GM19452 (cell line): Measurements from ENCODE around the gene ESYT3.

ENCODE experiments used
- ATAC-seq: cut with Tn5 transposase; IDR thresholded peaks from one replicate; pipeline ENCODE4 v1.9.1; 2021; ENCODE audit not compliant: unreplicated experiment

The ESYT3 gene, protein sequence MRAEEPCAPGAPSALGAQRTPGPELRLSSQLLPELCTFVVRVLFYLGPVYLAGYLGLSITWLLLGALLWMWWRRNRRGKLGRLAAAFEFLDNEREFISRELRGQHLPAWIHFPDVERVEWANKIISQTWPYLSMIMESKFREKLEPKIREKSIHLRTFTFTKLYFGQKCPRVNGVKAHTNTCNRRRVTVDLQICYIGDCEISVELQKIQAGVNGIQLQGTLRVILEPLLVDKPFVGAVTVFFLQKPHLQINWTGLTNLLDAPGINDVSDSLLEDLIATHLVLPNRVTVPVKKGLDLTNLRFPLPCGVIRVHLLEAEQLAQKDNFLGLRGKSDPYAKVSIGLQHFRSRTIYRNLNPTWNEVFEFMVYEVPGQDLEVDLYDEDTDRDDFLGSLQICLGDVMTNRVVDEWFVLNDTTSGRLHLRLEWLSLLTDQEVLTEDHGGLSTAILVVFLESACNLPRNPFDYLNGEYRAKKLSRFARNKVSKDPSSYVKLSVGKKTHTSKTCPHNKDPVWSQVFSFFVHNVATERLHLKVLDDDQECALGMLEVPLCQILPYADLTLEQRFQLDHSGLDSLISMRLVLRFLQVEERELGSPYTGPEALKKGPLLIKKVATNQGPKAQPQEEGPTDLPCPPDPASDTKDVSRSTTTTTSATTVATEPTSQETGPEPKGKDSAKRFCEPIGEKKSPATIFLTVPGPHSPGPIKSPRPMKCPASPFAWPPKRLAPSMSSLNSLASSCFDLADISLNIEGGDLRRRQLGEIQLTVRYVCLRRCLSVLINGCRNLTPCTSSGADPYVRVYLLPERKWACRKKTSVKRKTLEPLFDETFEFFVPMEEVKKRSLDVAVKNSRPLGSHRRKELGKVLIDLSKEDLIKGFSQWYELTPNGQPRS

DNA sequence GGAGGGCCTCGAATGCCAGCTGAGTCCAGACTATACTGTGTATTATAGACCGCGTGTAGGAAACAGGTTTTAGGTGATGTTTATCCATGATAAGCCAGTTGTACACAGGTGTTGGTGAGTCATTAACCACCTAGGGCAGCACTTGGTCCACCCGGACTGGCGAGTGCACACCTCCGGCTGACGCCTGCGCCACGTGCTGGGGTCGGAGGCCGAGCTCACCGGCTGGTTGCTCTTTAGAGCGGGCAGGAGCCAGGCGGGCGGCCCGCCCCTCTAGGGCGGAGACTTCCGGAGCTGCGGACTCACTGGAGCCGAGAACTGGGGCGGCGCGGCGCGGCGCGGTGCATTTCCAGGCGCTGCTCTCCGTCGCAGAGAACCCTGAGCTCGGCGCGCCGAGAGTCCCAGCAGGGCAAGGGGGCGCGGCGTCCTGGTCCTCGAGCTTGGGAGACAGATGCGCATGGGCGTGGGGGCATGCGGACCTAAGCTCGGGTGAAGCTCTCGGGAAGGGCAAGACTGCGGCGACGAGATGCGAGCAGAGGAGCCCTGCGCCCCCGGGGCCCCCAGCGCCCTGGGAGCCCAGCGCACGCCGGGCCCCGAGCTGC, at the start of gene ESYT3:
Gene ESYT3 (plus strand): TSS at position 341 of the 599 bp plus-strand sequence. CDS start 183 bp downstream, at position 524.
- ATAC-seq = no peak

DNA sequence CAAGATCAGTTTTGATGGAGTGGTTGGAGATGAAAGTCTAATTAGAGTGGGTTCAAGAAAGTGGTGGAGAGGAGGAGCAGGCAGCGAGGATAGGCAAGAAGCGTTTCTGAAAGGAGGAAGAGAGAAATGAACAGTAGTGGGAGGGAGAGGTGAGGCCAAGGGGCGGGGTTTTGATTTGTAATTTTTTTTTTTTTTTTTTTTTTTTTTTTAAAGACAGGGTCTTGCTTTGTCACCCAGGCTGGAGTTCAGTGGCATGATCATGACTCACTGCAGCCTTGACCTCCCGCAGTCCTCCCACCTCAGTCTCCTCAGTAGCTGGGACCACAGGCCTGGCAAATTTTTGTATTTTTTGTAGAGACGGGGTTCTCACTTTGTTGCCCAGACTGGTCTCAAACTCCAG, 49.4 kb upstream of the ESYT3 start:
- ATAC-seq = no peak

DNA sequence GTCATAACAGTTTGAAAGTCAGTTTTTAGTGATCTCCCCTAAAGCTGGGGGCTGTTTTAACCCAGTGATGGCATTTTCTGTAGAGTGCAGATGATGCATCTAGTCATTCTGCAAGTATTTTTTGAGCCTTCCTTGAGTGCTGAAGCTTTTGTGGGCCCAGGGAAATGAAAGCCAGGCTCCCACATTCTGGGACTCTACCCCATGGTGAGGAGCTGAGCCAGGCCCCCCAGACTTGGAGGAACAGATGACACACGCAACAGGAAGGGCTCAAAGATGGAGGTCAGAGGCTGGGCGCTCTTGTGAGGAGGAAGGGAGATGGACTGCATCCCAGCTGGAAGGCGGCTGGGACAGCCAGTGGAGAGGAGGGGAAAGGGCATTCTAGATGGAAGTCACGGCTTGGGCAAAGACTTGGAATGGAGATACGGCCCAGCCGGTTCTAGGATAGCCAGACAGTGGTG, 45.2 kb upstream of the ESYT3 start:
- no peak for ATAC-seq

DNA sequence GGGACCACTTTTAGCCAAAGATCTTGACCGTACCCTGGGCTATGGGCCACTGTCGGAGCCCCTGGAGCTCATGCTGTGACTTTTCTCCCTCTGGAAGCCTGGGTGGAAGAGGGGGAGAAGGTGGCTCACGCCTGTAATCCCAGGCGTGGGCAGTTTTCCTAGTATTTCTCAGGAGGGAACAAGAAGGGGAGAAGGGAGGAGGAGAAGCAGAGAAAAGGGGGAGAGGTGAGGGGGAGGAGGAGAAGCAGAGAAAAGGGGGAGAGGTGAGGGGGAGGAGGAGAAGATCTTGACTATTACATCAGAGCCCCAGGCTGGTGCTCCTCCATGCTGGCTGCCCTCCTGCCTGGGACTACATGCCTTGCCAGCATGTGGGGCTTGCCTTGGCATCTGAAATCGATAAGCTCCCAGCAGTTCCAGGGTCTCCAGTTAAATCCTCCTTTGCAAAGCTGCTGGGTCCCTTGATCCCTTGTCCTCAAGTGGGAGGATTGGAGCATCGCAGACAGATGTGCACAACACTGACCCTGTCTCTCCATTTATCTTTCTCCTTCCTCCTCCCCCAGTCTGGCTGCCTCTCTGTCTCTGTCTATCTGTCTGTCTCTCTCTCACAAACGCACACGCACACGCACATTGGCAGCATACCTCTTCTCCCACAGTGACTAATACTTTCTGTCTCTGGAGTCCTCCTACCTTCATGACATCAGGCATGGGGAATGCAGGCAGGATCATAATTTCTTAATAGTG, 44.4 kb upstream of the ESYT3 start:
- ATAC-seq = no peak

DNA sequence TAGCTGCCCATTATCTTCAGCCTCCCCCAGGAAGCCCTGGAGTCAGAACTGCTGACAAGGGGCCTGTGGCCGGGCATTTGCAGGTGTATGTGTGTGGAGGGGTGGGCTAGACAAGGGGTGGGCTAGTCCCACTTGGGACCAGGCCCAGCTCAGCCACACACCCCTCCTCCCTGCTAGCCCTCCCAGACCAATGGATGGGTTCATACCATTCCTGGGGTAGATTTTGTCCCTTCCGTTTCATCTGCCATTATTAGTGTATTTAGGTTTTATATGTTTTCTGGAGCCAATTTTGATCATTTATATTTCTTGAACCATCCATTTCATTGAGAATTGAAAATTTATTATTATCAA, 43.9 kb upstream of the ESYT3 start:
- ATAC-seq = no peak

DNA sequence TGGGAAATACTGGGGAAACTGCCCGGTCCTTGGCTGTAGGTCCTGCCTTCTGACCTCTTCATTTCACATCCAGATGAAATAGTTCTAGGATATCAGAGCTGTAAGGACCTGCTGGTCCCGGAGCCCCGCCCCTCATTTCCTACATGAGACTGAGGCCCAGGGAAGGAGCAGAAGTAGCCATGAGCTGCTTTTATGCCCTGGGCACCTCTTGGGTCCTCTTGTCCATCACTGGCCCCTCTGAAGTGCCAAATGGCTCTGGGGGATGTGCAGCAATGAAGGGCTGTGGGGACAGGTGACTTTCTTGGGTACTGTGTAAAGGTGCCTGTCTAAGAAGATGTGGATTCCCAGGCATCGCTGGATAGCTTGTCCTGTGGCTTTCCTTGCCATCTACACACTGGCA, 40.3 kb upstream of the ESYT3 start:
- no peak for ATAC-seq

DNA sequence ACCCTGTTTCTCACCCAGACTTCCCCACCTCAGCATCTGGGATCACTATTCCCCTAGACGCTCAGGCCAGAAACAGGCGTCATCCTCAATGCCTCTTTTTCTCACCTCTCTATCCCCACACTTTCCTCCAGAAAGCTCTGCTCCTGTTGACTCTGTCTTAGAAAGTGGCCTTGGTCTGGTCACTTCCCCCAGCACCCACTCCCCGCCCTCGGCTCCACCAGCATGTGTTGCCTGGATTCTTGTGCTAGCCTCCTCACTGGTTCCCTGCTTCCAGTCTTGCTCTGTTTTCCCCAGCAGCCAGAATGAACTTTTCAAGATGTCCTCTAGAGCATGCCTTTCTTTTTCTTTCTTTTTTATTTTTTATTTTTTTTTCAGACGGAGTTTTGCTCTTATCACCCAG, 39.7 kb upstream of the ESYT3 start:
- no peak for ATAC-seq

DNA sequence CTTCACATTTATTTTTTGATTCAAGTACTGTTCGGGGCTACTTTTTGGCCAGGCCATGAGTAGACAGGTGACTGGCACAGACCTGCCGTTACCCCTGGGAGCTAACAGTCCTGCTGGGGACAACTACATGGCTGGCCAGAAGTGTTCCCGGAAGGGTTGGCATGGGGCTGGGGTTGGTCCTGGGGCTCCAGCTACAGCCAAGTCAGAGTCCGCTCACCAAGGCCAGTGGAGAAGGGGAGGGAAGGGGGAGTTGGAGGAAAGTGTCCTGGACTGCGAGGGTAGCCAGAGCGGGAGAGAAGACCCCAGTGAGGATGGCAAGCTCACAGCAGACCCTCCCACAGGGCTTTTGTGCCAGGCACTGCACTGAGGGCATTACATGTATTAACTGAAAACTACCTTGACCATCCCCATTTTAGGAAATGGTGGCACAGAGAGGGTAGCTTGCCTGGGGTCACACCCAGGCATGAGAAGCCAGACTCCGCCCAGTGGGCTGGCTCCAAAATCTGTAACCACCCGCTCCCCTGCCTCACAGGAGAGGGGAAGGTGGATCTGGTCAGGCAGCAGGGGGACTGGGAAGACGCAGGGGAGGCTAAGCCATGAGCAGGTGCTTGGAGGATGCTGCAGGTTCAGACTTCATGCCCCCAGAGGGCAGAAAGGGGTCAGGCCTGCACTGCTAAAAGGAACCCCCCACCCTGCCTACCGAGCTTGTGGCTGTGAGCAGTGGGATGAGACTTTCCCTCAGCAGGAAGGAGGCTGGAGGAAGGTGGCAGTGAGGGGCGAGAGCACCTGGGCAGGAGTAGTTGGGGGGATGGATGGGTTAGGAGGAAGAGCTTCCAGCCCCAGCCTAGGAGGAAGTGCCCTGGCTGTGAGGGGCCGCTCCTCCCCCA, 38.3 kb upstream of the ESYT3 start:
- ATAC-seq = no peak

DNA sequence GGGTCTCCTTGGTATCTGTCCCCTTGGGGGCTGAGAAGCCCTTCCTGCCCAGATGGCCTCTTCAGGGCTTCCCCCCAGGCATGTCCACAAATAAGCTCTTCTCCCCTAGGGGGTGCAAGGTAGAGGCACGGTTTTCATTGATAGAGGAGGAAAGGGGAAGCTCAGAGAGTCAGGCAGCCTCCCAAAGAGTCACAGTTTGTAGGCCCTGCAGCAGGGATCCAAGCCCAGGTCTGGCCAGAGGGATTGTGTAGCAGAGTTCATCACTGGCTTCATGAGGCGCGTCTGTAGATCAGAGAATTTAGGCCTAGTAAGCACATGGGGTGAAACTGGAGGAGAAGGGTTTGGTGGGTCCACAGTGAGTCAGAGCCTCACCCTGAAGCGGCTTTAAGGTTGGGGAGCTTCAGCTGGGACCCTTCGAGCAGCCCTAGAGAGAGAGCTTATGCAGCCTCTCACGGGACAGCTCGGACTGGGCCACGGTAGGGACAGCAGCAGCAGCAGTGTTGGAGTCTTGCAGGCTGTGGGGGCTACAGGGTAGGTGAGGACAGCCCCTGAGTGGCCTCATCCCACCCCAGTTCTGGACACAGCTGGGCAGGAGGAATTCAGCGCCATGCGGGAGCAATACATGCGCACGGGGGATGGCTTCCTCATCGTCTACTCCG, 37.5 kb upstream of the ESYT3 start:
- no peak for ATAC-seq

DNA sequence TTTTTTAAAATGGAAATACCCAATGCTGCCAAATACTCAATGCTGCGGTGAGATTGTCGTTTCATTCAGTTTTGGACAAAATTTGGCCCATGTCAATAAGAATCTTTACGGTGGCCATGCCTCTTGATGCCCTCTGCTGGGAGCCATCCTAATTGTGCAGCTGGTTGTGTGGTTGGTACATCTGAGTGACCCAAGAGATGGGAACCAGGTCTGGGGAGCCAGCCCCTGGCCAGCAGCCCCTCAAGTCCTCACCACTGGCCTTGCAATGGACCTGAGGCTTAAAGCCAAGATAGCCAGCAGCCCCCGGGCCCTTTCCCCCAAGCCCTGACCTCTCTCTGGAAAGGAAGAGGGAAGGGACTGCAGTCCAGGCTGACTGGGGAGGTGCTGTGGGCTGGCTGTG, 36.4 kb upstream of the ESYT3 start:
- no peak for ATAC-seq

DNA sequence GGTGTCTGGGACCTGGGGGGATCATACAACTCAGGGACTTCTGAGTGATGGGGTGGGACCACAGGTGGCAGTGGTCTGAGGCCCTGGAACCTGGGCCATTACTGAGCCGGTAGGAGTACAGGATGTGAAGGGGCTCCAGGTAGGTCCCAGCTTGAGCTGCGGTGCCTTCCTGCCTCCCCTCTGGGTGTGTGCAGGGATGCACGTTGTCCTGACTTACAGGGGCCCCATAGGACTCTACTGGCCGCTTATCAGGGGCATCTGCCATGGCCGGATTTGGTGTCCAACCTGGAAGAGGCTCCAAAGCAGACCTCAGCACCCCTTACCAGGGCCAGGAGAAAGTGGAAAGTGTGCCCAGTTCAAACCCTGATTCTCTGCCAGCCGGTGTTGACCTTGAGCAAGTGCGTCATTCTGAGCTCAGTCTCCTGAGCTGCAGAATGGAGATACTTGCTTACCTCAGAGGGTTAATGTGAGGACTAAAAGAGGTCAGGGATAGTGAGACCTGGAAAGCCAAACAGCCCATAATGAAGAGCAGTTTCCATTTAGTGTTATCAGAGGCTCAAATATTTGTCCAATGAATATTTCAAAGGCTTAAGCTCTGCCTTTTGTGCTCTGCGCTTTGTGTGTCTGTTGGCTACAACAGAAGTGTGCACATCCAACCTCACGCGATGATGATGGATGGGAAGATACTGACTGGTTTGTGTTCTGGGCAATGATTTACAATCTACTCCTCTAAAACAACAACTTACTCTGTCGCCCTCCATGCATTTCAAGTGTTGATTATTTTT, 35.4 kb upstream of the ESYT3 start:
- ATAC-seq = no peak

DNA sequence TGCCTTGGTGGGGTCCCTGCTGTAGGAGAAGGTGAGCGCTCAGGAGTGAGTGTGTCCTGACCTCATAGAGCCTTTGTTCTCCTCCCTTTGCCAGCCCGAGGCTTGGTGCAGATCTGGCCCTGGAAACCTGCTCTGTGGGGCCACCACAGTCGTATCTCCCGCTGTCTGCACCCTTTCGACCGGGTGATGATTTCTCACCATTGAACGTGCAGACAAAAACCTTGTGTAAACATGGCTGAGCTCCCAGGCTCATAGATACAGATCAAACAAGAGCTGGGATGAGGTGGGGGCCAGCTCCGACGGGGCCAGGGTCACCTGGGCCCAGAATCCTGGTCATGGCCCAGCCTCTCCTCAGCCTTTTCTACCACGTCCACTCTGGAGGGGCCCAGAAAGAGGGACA, 34.6 kb upstream of the ESYT3 start:
- ATAC-seq = no peak

DNA sequence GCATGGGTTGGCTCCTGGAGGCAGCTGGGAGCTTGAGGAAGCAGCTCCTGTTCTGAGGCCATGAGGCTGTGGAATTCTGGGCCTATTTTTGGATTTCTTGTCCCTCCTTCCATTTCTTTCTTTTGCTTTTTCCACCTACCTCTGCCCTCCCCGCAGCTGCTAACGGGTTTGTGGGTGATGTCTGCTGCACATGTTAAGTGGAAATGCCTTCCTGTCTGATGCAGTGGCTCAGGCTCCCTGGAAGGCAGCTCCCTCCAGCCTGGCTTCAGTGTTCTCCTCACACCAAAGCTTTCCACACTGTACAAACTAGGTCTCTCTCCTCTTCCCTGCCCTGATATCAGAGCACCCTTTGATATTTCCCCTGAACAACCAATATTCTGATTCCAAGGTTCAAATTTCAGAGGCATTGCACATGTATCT, 33.8 kb upstream of the ESYT3 start:
- ATAC-seq = no peak

DNA sequence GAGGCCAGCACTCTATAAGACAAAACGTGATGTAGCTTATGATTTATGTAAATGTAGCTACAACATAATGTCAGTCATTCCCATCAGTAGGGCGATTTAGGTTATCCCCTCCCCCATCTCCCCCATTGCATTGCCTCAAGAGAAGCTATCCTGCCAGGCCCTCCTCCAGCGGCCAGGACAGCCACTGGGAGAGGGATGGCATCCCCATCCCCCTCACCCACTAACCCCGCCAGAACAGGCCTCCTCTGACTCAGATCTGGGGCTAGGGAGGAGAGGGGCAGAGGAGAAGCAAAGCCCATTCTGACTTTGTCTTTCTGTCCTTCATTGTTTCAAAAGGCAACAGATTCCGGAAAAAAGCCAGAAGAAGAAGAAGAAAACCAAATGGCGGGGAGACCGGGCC, 32.6 kb upstream of the ESYT3 start:
- no peak for ATAC-seq

DNA sequence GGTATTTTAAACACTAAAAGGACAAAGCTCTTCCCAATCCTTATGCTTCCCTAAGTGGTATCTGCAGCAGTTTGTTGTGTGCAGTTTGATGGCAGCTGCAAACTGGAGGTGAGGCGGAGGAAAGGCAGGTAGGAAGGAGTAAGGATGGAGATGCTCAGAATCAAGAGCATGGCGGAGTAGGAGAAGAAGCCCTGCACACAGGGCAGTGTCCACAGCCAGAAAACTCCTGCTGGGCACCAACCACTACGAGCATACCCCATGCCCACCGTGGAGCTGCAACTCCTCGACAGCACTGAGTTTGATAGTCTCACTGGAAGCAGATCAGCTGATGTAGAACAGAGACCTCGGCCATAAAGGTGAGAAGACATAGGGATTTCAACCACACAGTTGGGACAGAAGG, 30.3 kb upstream of the ESYT3 start:
- no peak for ATAC-seq

DNA sequence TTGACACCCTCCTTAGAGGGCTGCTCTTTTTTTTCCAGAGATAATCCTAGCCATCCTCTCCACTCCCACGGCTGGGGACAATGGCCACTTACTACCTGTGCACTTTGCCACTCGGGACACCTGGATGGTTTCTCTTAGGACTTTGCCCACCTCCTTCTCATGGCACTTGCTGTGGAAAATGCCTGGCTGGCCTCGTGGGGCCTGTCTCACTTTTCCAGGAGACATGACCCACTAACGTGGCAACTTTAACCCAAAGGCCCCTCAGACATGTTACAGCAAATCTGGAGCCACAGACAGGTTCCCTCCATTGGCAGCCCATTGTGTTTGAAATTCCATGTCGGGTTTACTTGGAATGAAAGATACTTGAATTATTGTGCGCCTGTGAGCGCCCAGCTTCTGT, 29.4 kb upstream of the ESYT3 start:
- no peak for ATAC-seq

DNA sequence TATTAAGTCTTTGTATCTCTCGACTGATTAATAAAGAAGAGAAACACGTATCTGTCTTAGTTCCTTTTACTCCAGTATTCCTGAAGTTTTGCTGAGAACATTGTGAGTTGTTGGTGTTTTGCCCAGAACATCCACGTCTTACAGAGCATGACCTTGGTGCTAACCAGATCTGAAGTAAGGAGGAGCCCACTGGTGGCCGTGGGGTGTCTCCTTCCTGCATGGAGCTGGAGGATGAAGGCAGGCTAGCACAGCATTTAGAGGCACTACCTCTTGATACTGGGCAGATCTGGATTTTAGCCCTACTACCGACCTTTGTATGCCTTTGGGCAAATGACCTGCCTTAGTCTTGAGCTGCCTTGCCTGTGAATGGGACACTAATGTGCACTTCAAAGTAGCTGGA, 28.9 kb upstream of the ESYT3 start:
- no peak for ATAC-seq

DNA sequence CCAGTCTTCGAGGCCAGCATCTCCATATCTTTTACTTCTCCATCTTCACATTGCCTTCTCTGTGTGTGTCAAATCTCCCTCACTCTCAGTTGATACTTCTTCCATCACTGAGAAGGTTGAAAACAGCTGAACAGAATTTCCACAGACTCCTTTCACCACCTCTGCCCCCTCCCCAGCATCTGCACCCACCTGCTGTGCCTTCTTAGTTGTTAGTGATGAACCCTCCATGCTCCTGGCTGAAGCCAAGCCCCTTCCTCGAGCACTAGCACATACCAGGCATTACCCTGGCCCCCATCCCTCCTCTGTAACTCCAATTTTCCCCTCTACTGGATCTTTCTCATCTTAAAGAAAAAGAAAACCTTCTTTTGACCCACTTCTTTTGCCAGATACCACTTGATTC, 27.8 kb upstream of the ESYT3 start:
- ATAC-seq = no peak
